ENCODE data around the gene PDLIM5. TPM values are rescaled to one million over a fixed set of nuclear protein-coding genes. Genes with fewer than 3 reads are reported as not detected.

Gene PDLIM5
- total RNA-seq, 1 experiment from 2014 or later = 106 TPM

DNA sequence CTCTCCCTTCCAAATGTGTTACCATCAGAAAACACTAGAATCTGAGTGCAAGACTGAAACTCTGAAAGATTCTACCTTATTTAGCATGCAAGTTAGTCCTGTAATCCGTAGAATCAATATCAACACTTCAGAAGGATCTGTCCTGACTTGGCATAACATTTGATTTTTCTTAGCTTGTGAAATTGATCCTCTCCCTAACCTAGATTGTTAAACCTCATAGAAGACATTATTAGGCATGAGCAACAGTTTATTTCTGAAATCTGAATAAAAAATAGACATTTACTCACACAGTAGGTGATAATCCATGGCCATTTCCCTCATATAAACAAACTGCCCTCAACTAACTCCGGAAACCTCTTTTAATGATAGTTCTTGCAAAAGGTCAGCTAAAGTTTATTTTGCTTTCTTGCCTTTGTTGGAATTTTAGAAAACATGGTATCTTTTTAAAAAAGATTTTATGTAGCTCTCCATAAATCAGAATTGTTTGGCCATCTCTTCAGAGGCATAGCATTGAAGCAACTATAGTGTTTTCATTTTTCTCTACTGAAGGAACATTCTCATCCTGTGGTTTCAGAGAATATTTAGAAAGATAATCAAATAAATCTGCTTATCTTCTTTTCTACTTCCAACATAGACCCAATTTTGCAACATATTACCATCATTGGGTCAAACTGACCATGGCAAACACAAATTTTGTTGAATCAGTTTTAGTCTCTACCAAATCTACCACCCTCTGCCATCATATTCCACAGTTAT is 38.5 kb upstream of the PDLIM5 start:
- TF ChIP-seq, protein P1, sequence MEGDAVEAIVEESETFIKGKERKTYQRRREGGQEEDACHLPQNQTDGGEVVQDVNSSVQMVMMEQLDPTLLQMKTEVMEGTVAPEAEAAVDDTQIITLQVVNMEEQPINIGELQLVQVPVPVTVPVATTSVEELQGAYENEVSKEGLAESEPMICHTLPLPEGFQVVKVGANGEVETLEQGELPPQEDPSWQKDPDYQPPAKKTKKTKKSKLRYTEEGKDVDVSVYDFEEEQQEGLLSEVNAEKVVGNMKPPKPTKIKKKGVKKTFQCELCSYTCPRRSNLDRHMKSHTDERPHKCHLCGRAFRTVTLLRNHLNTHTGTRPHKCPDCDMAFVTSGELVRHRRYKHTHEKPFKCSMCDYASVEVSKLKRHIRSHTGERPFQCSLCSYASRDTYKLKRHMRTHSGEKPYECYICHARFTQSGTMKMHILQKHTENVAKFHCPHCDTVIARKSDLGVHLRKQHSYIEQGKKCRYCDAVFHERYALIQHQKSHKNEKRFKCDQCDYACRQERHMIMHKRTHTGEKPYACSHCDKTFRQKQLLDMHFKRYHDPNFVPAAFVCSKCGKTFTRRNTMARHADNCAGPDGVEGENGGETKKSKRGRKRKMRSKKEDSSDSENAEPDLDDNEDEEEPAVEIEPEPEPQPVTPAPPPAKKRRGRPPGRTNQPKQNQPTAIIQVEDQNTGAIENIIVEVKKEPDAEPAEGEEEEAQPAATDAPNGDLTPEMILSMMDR (IDR thresholded peaks at IDR 0.05; ENCODE audit: insufficient read depth in 1 of 2, low read depth in 1 of 2, low read length in 1 of 2, severe bottlenecking in 1 of 2, unreplicated experiment in 1 of 2) = no peak
- Histone ChIP-seq H3K9me3 (no peaks in the 10 kb centered on the region), H3K36me3 (ENCODE audit: control insufficient read depth, insufficient read depth, low read length) (no peaks in the 10 kb centered on the region), H3K4me1 (peaks cover 13% of the 10 kb centered on the region; the same call in 1 of the 2 replicates), H3K4me3 (ENCODE audit: low read depth, low read length) (no peak overlapping the region), H3K27me3 (replicated peaks; ENCODE audit: control insufficient read depth, insufficient read depth, low read length) (no peaks in the 10 kb centered on the region)
- peaks cover 30% of the 10 kb centered on the region for H3K4me1 Mint-ChIP-seq (ENCODE audit: low read depth, unreplicated experiment)
- H3K36me3 Mint-ChIP-seq (ENCODE audit: insufficient read depth, unreplicated experiment) = no peaks in the 10 kb centered on the region
- no peaks in the 10 kb centered on the region for H3K27me3 Mint-ChIP-seq (ENCODE audit: insufficient read depth, unreplicated experiment)
- H3K9me3 Mint-ChIP-seq (ENCODE audit: unreplicated experiment) = peaks cover 10% of the 10 kb centered on the region
- peak overlapping the region; percentile 66 for H3K4me3 Mint-ChIP-seq (ENCODE audit: unreplicated experiment)
- H3K27ac Mint-ChIP-seq (ENCODE audit: unreplicated experiment) = peak overlapping the region; percentile 46
- no peak for DNase-seq
- POLR2A ChIA-PET = no interaction called here
- intact Hi-C loops (cut with micrococcal nuclease; ENCODE audit: unreplicated experiment) = loop anchor here (2.0 kb wide), 1 partner anchor 38 kb away; the partner anchor contains the start of gene PDLIM5
- CTCF ChIA-PET = no interaction called here
- no TSS peak for BruUV-seq (replicated peaks)

DNA sequence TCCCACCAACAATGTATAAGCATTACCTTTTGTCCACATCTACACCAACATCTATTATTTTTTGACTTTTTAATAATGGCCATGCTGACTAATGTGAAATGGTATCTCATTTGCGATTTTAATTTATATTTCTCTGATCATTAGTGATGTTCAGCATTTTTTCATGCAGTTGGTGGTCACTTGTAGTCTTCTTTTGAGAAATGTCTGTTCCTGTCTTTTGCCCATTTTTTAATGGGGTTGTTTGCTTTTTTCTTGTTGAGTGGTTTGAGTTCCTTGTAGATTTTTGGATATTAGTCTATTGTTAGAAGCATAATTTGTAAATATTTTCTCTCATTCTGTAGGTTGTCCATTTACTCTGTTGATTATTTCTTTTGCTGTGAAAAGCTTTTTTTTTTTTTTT is 36.8 kb upstream of the PDLIM5 start:
- no peaks in the 10 kb centered on the region for H3K36me3 ChIP-seq (ENCODE audit: control insufficient read depth, insufficient read depth, low read length)
- peaks cover 17% of the 10 kb centered on the region; the same call in 1 of the 2 replicates for H3K4me1 ChIP-seq
- Mint-ChIP-seq H3K27ac (ENCODE audit: unreplicated experiment) (no peak overlapping the region), H3K4me1 (ENCODE audit: low read depth, unreplicated experiment) (peaks cover 30% of the 10 kb centered on the region), H3K9me3 (ENCODE audit: unreplicated experiment) (peaks cover 10% of the 10 kb centered on the region), H3K27me3 (ENCODE audit: insufficient read depth, unreplicated experiment) (no peaks in the 10 kb centered on the region), H3K4me3 (ENCODE audit: unreplicated experiment) (no peak overlapping the region), H3K36me3 (ENCODE audit: insufficient read depth, unreplicated experiment) (no peaks in the 10 kb centered on the region)
- no peaks in the 10 kb centered on the region for H3K27me3 ChIP-seq (replicated peaks; ENCODE audit: control insufficient read depth, insufficient read depth, low read length)
- ChIA-PET POLR2A (no interaction called here), CTCF (no interaction called here)
- no peak for DNase-seq
- H3K9me3 ChIP-seq = no peaks in the 10 kb centered on the region
- no TSS peak for BruUV-seq (replicated peaks)
- intact Hi-C loops (cut with micrococcal nuclease; ENCODE audit: unreplicated experiment) = no loop called here
- TF ChIP-seq, protein P1 (IDR thresholded peaks at IDR 0.05; ENCODE audit: insufficient read depth in 1 of 2, low read depth in 1 of 2, low read length in 1 of 2, severe bottlenecking in 1 of 2, unreplicated experiment in 1 of 2) = no peak
- no peak overlapping the region for H3K4me3 ChIP-seq (ENCODE audit: low read depth, low read length)

DNA sequence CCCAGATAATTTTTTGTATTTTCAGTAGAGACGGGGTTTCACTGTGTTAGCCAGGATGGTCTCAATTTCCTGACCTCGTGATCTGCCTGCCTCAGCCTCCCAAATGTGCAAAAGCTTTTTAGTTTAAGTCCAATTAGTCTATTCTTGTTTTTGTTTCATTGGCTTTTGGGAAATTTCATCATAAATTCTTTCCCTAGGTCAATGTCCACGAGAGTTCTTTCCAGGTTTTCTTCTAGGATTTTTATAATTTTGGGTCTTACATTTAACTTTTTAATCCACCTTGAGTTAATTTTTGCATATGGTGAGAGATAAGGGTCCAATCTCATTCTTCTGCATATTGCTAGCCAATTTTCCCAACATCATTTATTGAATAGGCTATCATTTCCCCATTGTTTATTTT is 36.3 kb upstream of the PDLIM5 start:
- intact Hi-C loops (cut with micrococcal nuclease; ENCODE audit: unreplicated experiment) = no loop called here
- DNase-seq = no peak
- POLR2A ChIA-PET = no interaction called here
- TF ChIP-seq, protein P1 (IDR thresholded peaks at IDR 0.05; ENCODE audit: insufficient read depth in 1 of 2, low read depth in 1 of 2, low read length in 1 of 2, severe bottlenecking in 1 of 2, unreplicated experiment in 1 of 2) = no peak
- peaks cover 30% of the 10 kb centered on the region for H3K4me1 Mint-ChIP-seq (ENCODE audit: low read depth, unreplicated experiment)
- Histone ChIP-seq H3K9me3 (no peaks in the 10 kb centered on the region), H3K36me3 (ENCODE audit: control insufficient read depth, insufficient read depth, low read length) (no peaks in the 10 kb centered on the region), H3K4me3 (ENCODE audit: low read depth, low read length) (no peak overlapping the region), H3K4me1 (peaks cover 22% of the 10 kb centered on the region), H3K27me3 (replicated peaks; ENCODE audit: control insufficient read depth, insufficient read depth, low read length) (no peaks in the 10 kb centered on the region)
- no peak overlapping the region for H3K4me3 Mint-ChIP-seq (ENCODE audit: unreplicated experiment)
- no peaks in the 10 kb centered on the region for H3K27me3 Mint-ChIP-seq (ENCODE audit: insufficient read depth, unreplicated experiment)
- CTCF ChIA-PET = no interaction called here
- peaks cover 9% of the 10 kb centered on the region for H3K9me3 Mint-ChIP-seq (ENCODE audit: unreplicated experiment)
- no TSS peak for BruUV-seq (replicated peaks)
- H3K36me3 Mint-ChIP-seq (ENCODE audit: insufficient read depth, unreplicated experiment) = no peaks in the 10 kb centered on the region
- no peak overlapping the region for H3K27ac Mint-ChIP-seq (ENCODE audit: unreplicated experiment)

Data from Caco-2 (cell line).